DND-41 (cell line): ENCODE results near the gene CCDC60.

Experiments used
- ATAC-seq: fragments of 200-7000 bp; cut with Tn5 transposase; 3 replicates; pipeline ENCODE4 v1.9.1; 2021; ENCODE audit warnings: low read depth; ENCODE audit not compliant: insufficient read depth
- DNase-seq: peaks from one replicate; pipeline ENCODE4 v3.0.0-alpha.2; 2020
- H2AFZ ChIP-seq: 2 replicates; pipeline ENCODE4 v1.6.0; 2012; ENCODE audit warnings: low read depth, low read length
- H3K27ac ChIP-seq: 2 replicates; pipeline ENCODE4 v1.5.1; 2012; ENCODE audit warnings: low read length, inconsistent platforms
- H3K27me3 ChIP-seq: fragments of 200-600 bp; sonication (generic); 2 replicates; pipeline ENCODE4 v1.6.0; 2012; ENCODE audit warnings: low read length, mild to moderate bottlenecking, inconsistent platforms; ENCODE audit not compliant: insufficient read depth, poor library complexity
- H3K36me3 ChIP-seq: 2 replicates; pipeline ENCODE4 v1.5.1; 2012; ENCODE audit warnings: low read length, inconsistent platforms; ENCODE audit not compliant: insufficient read depth
- H3K4me1 ChIP-seq: 2 replicates; pipeline ENCODE4 v1.5.1; 2012; ENCODE audit warnings: mild to moderate bottlenecking, low read length; ENCODE audit not compliant: insufficient read depth
- H3K4me2 ChIP-seq: 2 replicates; pipeline ENCODE4 v1.6.0; 2012; ENCODE audit warnings: mild to moderate bottlenecking, moderate library complexity, low read length, inconsistent platforms; ENCODE audit not compliant: insufficient read depth
- H3K4me3 ChIP-seq, 2 experiments: fragments of 200-600 bp in 1 of 2; shearing (Covaris generic) in 1 of 2; 2 replicates each; pipeline ENCODE4 v1.5.1; 2012 to 2016; ENCODE audit warnings: inconsistent platforms in 2 of 2, low read length in 2 of 2, mild to moderate bottlenecking in 2 of 2, low read depth in 1 of 2, moderate library complexity in 1 of 2
- H3K79me2 ChIP-seq: 2 replicates; pipeline ENCODE4 v1.6.0; 2012; ENCODE audit warnings: low read length, inconsistent platforms; ENCODE audit not compliant: insufficient read depth
- H3K9ac ChIP-seq: 2 replicates; pipeline ENCODE4 v1.6.0; 2012; ENCODE audit warnings: low read depth, mild to moderate bottlenecking, inconsistent platforms, low read length, moderate library complexity
- H3K9me3 ChIP-seq: 2 replicates; pipeline ENCODE4 v1.5.1; 2012; ENCODE audit warnings: low read length, moderate library complexity, mild to moderate bottlenecking, inconsistent platforms; ENCODE audit not compliant: insufficient read depth, severe bottlenecking
- H4K20me1 ChIP-seq: 2 replicates; pipeline ENCODE4 v1.6.0; 2012; ENCODE audit warnings: low read length; ENCODE audit not compliant: insufficient read depth
- EZH2 ChIP-seq: IDR thresholded peaks from 3 replicates; pipeline ENCODE4 v1.6.1; 2012; ENCODE audit warnings: borderline replicate concordance, low read depth, mild to moderate bottlenecking, moderate library complexity, low read length, inconsistent platforms; ENCODE audit not compliant: severe bottlenecking
- TF ChIP-seq, protein P1 (sequence below): IDR thresholded peaks from 2 replicates; pipeline ENCODE4 v1.5.1; 2012; ENCODE audit warnings: borderline replicate concordance, low read length, moderate library complexity, mild to moderate bottlenecking; ENCODE audit not compliant: poor library complexity, severe bottlenecking; ENCODE audit errors: extremely low read depth

CCDC60 gene

GRCh38 chr12:119373001-119373400 is 38.5 kb downstream of the CCDC60 start:
- Histone ChIP-seq H3K4me2 (no peak overlapping the region), H2AFZ (no peak overlapping the region), H3K4me3 (no peak overlapping the region), H3K79me2 (no peaks in the 10 kb centered on the region), H3K36me3 (no peaks in the 10 kb centered on the region), H4K20me1 (no peaks in the 10 kb centered on the region), H3K9me3 (no peaks in the 10 kb centered on the region), H3K4me1 (no peaks in the 10 kb centered on the region), H3K27ac (no peak overlapping the region), H3K9ac (no peak overlapping the region), H3K27me3 (peaks cover 8% of the 10 kb centered on the region)
- ATAC-seq: no peak
- no peak for DNase-seq
- TF ChIP-seq, protein P1, sequence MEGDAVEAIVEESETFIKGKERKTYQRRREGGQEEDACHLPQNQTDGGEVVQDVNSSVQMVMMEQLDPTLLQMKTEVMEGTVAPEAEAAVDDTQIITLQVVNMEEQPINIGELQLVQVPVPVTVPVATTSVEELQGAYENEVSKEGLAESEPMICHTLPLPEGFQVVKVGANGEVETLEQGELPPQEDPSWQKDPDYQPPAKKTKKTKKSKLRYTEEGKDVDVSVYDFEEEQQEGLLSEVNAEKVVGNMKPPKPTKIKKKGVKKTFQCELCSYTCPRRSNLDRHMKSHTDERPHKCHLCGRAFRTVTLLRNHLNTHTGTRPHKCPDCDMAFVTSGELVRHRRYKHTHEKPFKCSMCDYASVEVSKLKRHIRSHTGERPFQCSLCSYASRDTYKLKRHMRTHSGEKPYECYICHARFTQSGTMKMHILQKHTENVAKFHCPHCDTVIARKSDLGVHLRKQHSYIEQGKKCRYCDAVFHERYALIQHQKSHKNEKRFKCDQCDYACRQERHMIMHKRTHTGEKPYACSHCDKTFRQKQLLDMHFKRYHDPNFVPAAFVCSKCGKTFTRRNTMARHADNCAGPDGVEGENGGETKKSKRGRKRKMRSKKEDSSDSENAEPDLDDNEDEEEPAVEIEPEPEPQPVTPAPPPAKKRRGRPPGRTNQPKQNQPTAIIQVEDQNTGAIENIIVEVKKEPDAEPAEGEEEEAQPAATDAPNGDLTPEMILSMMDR: no peak
- no peak for TF ChIP-seq EZH2

DNA sequence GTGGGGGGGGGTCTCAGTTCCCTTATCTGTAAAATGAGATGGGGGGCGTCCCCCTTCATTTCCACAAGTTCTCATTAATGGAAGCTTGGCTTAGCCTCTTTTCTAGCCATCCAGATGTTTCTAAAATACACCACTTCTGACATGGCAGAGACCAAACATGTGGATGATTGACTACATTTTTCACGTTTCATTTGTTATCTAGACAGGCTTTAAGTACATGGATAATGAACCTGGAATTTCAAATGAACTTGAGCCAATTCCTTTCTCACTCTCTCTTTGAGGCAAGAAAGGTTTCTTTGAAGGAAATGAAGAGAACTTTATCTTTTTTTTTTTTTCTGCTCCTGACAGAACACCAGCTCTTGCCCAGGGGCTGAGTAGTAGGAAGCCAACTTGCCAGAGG is 39.1 kb downstream of the CCDC60 start:
- H3K79me2 ChIP-seq: no peaks in the 10 kb centered on the region
- no peak for ATAC-seq
- H3K27me3 ChIP-seq: peaks cover 7% of the 10 kb centered on the region
- TF ChIP-seq, protein P1: no peak
- TF ChIP-seq EZH2: no peak
- no peaks in the 10 kb centered on the region for H3K9me3 ChIP-seq
- no peak overlapping the region for H3K4me2 ChIP-seq
- H3K4me3 ChIP-seq: no peak overlapping the region
- no peaks in the 10 kb centered on the region for H3K4me1 ChIP-seq
- H2AFZ ChIP-seq: no peak overlapping the region
- no peak overlapping the region for H3K9ac ChIP-seq
- H3K27ac ChIP-seq: no peak overlapping the region
- no peaks in the 10 kb centered on the region for H4K20me1 ChIP-seq
- DNase-seq: no peak
- H3K36me3 ChIP-seq: no peaks in the 10 kb centered on the region

- Histone ChIP-seq H3K79me2 (no peaks in the 10 kb centered on the region), H3K9me3 (no peaks in the 10 kb centered on the region), H3K27ac (no peak overlapping the region), H3K9ac (no peak overlapping the region), H3K27me3 (peaks cover 5% of the 10 kb centered on the region), H3K4me3 (no peak overlapping the region), H2AFZ (no peak overlapping the region), H3K36me3 (no peaks in the 10 kb centered on the region), H3K4me2 (no peak overlapping the region), H3K4me1 (no peaks in the 10 kb centered on the region), H4K20me1 (no peaks in the 10 kb centered on the region)
- no peak for DNase-seq
- ATAC-seq: no peak
- TF ChIP-seq, protein P1: no peak
- TF ChIP-seq EZH2: no peak
Observed at GRCh38 chr12:119374635-119375034, 40.1 kb downstream of the CCDC60 start.
